Left ventricle myocardium inferior (tissue), 1 donor: ENCODE measurements around the gene WNT3. TPM values are rescaled to one million over a fixed set of nuclear protein-coding genes. Genes with fewer than 3 reads are reported as not detected.

ENCODE experiments used
- DNase-seq: peaks from one replicate; pipeline ENCODE4 v3.0.0-alpha.2; 2020
- H3K27ac ChIP-seq: fragments of 200-600 bp; replicated peaks from 2 replicates; pipeline ENCODE4 v1.8.0; 2021
- H3K27me3 ChIP-seq: fragments of 200-600 bp; 2 replicates; pipeline ENCODE4 v1.8.0; 2021; ENCODE audit warnings: low read depth
- H3K36me3 ChIP-seq: fragments of 200-600 bp; 2 replicates; pipeline ENCODE4 v1.8.0; 2021
- H3K4me1 ChIP-seq: fragments of 200-600 bp; 2 replicates; pipeline ENCODE4 v1.8.0; 2021
- H3K4me3 ChIP-seq: fragments of 200-600 bp; 2 replicates; pipeline ENCODE4 v1.8.0; 2021; ENCODE audit warnings: mild to moderate bottlenecking, moderate library complexity
- H3K9me3 ChIP-seq: fragments of 200-600 bp; replicated peaks from 2 replicates; pipeline ENCODE4 v1.8.0; 2021
- CTCF ChIP-seq: fragments of 200-600 bp; IDR thresholded peaks from 2 replicates; pipeline ENCODE4 v1.8.0; 2021; ENCODE audit warnings: antibody characterized with exemption, mild to moderate bottlenecking, borderline replicate concordance
- intact Hi-C: fragments of 100-400 bp; cut with micrococcal nuclease; formaldehyde crosslinking; loops from one replicate; pipeline ENCODE4 v1.11.0; 2022
- total RNA-seq: library from RNA; stranded (reverse); fragmentation: NEBNext Ultra II Directional; extraction: Animal tissue kit (Norgen Biotek cat#: 25700); gene quantifications from one replicate; pipeline ENCODE4 v1.2.1, GENCODE V29; 2021
- donor health status: DM: no; HTN: yes; CAD: no; lungs with severe emphysema.

WNT3 gene
- total RNA-seq, 1 donor from 2014 or later = 0.96 TPM

GRCh38 chr17:46809110-46809571 is 9.4 kb downstream of the WNT3 start:
- H3K36me3 ChIP-seq = no peaks in the 10 kb centered on the region
- H3K4me3 ChIP-seq = no peak overlapping the region
- H3K4me1 ChIP-seq = no peaks in the 10 kb centered on the region
- no peak for DNase-seq
- no peaks in the 10 kb centered on the region for H3K9me3 ChIP-seq
- peaks cover 52% of the 10 kb centered on the region for H3K27me3 ChIP-seq
- no peak for TF ChIP-seq CTCF
- no peak overlapping the region for H3K27ac ChIP-seq
- intact Hi-C loops = no loop called here

GRCh38 chr17:46805771-46806170 is 12.7 kb downstream of the WNT3 start:
- Histone ChIP-seq H3K27me3 (peaks cover 50% of the 10 kb centered on the region), H3K27ac (no peak overlapping the region), H3K4me1 (no peaks in the 10 kb centered on the region), H3K9me3 (no peaks in the 10 kb centered on the region), H3K4me3 (no peak overlapping the region), H3K36me3 (no peaks in the 10 kb centered on the region)
- intact Hi-C loops = no loop called here
- DNase-seq = no peak
- TF ChIP-seq CTCF = no peak

GRCh38 chr17:46803544-46803943 is 14.9 kb downstream of the WNT3 start:
- Histone ChIP-seq H3K36me3 (no peaks in the 10 kb centered on the region), H3K27me3 (peaks cover 46% of the 10 kb centered on the region), H3K27ac (no peak overlapping the region), H3K4me3 (no peak overlapping the region), H3K4me1 (no peaks in the 10 kb centered on the region), H3K9me3 (no peaks in the 10 kb centered on the region)
- intact Hi-C loops = no loop called here
- DNase-seq = no peak
- TF ChIP-seq CTCF = no peak

GRCh38 chr17:46802800-46803199 is 15.7 kb downstream of the WNT3 start:
- Histone ChIP-seq H3K4me1 (no peaks in the 10 kb centered on the region), H3K4me3 (no peak overlapping the region), H3K36me3 (no peaks in the 10 kb centered on the region), H3K9me3 (no peaks in the 10 kb centered on the region), H3K27me3 (peaks cover 42% of the 10 kb centered on the region), H3K27ac (no peak overlapping the region)
- intact Hi-C loops = no loop called here
- no peak for TF ChIP-seq CTCF
- no peak for DNase-seq

- Histone ChIP-seq H3K4me3 (no peak overlapping the region), H3K4me1 (no peaks in the 10 kb centered on the region), H3K36me3 (no peaks in the 10 kb centered on the region), H3K9me3 (no peaks in the 10 kb centered on the region), H3K27ac (no peak overlapping the region), H3K27me3 (peaks cover 56% of the 10 kb centered on the region)
- no peak for TF ChIP-seq CTCF
- DNase-seq = no peak
- intact Hi-C loops = no loop called here
Observed at GRCh38 chr17:46800573-46800972, 17.9 kb downstream of the WNT3 start.
